COLO668 (cell line): ENCODE measurements around the gene DIPK1A.

Source experiments
- DNase-seq: peaks from one replicate; lab custom pipeline; 2025; ENCODE audit not compliant: unreplicated experiment; lab: John Stamatoyannopoulos, UW

The DIPK1A gene

DNA sequence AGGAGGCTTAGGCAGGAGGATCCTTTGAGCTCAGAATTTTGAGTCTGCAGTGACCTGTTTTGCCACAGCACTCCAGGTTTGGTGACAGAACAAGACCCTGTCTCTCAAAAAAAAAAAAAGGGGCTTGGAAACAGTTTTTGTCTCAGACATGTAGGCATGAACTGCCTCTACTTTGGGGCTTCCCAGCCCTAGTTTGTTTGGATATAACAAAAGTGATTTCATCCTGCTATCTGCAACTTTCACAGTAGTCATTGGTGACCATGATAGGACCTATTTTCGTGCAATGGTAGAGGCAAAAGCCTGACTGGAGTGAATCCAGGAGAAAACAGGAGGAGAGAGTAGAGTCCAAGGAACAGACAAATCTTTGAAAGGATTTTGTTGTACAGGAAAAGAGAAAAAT is 156.0 kb downstream of the DIPK1A start:
- DNase-seq = no peak

DNA sequence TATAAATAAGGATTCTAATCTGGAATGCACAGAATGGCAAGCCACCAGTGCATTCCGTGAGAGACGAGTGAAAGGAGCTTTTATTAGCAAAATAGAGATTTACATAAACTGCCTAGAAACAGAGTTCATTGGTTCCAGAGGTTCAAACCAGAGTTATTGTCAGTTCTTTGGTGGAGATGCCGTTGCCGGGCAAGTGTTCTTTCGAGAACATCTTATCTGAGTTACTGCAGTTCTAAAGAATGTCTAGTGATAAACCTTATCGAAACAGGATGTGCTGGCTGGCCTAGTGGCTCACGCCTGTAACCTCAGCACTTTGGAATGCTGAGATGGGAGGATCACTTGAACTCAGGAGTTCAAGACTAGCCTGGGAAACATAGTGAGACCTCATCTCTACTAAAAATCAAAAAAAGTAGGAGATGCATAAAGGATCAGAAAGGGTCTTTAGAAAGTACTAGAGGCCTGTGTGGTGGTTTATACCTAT is 156.5 kb downstream of the DIPK1A start:
- DNase-seq = no peak

DNA sequence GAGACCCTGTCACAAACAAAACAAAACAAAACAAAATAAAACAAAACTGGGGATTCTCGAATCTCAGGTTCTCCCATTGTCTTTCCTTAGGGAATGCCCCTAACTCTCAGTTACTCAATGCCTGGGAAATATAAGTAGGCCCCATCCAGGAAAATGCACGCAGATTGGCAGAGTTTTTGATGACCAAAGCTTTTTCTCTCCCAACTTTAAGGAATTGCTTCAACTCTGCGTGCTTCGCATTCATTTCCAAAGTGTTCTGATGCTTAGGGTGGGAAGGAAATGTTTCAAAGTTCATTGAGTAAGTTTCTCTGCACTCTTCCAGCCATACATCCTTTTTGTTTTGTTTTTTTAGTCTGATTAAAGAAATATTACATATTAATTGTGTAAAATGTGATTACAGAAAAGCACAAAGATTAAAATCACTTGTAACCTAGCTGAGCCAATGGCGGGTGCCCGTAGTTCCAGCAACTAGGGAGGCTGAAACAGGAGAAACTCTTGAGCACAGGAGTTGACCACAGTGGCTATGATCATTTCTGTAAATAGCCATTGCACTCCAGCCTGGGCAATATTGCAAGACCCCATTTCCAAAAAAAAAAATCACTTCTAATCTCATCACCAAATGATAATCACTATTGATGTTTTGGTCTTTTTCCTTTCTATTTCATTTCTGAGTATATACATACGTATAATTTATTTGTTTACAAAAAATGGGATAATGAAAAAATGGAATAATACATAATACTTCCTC is 157.9 kb downstream of the DIPK1A start:
- no peak for DNase-seq

DNA sequence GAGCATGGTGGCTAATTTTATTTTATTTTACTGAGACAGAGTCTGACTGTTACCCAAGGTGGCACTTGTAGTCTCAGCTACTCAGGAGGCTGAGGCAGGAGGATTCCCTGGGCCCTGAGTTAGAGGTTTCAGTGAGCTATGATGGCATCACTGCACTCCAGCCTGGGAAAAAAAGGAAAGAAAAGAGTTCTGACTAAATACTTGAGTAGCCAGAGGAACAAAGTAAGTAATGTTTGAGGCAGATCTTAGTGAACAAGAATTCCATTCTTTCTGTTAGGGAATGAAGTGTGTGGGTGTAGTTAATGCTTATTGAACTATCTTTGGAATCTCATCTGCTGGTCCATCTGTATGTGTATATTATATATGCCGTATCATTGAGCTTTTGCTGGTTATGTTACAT is 163.3 kb downstream of the DIPK1A start:
- DNase-seq = no peak

DNA sequence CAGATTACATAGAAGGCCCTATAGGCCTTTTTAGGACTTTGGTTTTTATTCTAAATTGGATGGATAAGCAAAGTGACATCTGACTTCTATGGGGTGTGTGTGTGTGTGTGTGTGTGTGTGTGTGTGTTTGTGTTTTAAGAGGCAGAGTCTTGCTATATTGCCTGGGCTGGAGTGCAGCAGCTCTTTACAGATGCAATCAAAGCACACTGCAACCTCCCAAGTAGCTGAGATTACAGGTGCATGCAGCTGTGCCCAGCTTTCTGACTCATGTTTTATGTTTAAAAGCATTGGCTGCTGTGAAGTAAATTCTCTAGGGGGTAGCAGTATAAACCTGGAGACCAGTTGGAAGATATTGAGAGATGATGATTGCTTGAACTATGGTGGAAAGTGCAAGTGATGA is 164.0 kb downstream of the DIPK1A start:
- DNase-seq = no peak

DNA sequence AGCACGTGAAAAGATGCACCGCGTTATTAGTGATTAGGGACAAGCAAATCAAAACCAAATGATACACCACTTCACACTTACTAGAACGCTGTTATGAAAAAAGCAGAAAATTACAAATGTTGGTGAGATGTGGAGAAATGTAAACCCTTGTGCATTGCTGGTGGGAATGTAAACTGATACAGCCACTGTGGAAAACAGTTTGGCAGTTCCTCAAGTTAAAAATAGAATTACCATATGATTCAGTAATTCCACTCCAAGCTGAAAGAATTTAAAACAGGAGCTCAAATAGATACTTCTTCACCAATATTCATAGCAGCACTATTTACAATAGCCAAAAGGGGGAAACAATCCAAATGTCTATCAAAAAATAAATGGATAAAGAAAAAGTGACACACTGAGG is 166.1 kb downstream of the DIPK1A start:
- DNase-seq = no peak

DNA sequence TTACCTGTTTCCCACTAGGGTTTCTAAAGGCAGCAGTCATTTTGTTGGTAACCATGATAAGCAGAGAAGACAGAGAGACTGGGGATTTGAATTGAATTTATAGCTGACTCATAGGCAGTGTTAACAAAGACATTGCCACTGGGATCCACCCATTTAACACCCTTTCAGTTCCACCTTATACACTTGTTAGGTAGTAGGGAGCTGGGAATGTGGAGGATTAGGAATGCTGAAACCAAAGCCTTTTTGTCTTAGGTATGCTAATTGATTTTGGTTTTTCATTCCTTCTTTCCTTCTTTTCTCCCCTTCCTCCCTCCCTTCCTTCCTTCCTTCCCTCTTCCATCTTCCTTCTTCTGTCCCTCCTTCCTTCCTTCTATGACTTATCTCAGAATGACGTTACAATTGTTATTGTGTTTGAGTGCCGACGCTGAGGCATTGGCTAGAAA is 168.9 kb downstream of the DIPK1A start:
- DNase-seq = no peak
